Coronary artery (tissue), 2 donors: Measurements from ENCODE around the gene SOX2.

Experiments used
- DNase-seq: peaks from one replicate; pipeline ENCODE4 v3.0.0-alpha.2; 2017; ENCODE audit warnings: low spot score
- H3K27ac ChIP-seq, 2 donors: fragments of 200-600 bp; sonication (generic); one replicate each; pipeline ENCODE4 v1.5.1; 2016 to 2019
- H3K4me3 ChIP-seq: fragments of 200-600 bp; sonication (generic); 2 replicates; pipeline ENCODE4 v1.5.1; 2016; ENCODE audit warnings: mild to moderate bottlenecking, moderate library complexity
- TF ChIP-seq, protein P1 (sequence below): fragments of 200-600 bp; sonication (generic); IDR thresholded peaks from one replicate; pipeline ENCODE4 v1.5.1; 2019; ENCODE audit warnings: antibody characterized with exemption

The SOX2 gene

DNA sequence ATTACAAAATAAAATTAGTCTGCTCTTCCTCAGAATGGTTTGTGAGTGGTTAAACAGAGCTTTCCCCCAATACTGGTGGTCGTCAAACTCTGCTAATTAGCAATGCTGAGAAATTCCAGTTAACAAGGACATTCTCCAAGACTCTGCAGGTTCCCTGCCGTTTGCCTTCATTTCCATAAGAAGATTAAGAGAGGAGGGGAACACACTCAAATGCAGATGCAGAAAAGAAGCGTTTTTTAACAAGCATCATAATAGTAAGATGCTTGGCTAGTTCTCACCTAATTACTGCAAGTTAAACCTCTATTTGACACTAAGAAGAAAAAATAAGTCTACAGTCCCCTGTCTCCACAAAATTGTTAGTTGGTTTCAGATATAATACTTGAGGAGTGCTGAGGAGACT lies 3.7 kb upstream of the SOX2 start:
- TF ChIP-seq, protein P1, sequence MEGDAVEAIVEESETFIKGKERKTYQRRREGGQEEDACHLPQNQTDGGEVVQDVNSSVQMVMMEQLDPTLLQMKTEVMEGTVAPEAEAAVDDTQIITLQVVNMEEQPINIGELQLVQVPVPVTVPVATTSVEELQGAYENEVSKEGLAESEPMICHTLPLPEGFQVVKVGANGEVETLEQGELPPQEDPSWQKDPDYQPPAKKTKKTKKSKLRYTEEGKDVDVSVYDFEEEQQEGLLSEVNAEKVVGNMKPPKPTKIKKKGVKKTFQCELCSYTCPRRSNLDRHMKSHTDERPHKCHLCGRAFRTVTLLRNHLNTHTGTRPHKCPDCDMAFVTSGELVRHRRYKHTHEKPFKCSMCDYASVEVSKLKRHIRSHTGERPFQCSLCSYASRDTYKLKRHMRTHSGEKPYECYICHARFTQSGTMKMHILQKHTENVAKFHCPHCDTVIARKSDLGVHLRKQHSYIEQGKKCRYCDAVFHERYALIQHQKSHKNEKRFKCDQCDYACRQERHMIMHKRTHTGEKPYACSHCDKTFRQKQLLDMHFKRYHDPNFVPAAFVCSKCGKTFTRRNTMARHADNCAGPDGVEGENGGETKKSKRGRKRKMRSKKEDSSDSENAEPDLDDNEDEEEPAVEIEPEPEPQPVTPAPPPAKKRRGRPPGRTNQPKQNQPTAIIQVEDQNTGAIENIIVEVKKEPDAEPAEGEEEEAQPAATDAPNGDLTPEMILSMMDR = no peak
- Histone ChIP-seq H3K27ac (no peak overlapping the region), H3K4me3 (no peak overlapping the region)
- no peak for DNase-seq

DNA sequence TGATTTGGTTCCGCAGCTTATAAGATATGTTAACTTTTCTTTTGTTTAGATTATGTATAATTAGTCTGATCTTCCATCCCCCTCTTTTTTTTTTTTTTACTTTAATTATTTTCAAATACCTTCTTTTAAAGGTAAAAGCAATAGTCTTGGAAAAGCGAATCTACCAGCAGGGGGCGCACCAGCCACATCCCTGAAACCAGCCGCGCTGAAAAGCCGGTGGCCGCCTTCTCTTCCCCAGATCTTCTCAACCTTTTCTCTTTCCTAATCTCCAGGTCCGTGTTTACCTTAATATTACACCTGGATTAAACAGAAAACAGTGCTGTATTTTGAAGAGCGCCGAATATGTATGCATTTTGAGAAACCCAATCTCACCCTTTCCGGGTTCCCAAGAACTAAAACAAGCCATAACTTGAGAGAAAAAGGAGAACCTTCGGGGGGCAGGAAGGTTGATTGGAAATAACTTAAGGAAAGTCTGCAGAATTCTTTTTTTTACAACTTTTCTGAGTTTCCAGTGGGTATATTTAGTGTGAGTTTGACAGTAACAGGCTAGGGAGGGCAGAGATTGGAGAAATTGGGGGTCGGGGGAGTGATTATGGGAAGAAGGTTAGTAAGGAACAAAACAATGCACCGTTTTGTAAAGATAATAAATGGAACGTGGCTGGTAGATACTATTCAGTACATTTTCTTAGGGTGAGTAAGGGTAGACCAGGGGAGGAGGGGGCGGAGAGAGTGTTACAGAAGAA lies 2.0 kb upstream of the SOX2 start:
- Histone ChIP-seq H3K4me3 (peak overlapping the region; percentile 27), H3K27ac (no peak overlapping the region)
- TF ChIP-seq, protein P1 = peak; percentile 76
- no peak for DNase-seq

DNA sequence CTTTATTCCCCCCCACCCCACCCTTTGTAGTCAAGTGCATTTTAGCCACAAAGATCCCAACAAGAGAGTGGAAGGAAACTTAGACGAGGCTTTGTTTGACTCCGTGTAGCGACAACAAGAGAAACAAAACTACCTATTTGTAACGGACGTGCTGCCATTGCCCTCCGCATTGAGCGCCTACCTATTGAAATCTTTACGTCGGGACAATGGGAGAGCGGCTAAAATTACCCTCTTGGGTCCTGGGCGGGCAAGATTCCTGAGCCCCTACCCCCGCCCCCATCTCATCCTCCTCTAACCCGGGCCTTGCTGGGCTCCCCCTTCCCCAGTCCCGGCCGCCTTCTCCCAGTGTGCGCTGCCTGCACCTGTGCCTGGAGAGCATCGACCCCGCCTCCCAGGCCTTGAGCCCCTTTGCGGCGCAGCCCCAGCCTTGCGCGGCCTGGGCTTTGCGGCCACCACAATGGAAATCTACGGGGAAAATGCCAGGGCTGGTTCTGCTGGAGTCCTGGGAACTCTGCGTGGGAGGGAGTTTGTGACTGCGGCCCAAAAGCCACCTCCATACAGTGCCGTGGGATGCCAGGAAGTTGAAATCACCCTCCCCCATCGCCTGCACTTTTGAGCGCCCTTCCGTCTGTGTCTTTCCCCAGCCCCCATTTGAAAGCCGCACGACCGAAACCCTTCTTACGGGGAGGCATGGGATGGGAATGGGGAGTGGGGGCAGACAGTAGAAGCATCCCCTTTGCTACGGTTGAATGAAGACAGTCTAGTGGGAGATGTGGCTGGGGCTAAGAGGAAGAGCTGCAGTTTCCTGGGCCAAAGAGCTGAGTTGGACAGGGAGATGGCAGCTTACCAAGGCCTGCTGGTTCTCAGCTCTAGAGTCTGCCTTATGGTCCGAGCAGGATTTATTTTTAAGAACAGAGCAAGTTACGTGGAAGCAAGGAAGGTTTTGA lies 1.1 kb upstream of the SOX2 start:
- no peak for DNase-seq
- Histone ChIP-seq H3K4me3 (peak overlapping the region; percentile 62), H3K27ac (no peak overlapping the region)
- TF ChIP-seq, protein P1 = no peak

DNA sequence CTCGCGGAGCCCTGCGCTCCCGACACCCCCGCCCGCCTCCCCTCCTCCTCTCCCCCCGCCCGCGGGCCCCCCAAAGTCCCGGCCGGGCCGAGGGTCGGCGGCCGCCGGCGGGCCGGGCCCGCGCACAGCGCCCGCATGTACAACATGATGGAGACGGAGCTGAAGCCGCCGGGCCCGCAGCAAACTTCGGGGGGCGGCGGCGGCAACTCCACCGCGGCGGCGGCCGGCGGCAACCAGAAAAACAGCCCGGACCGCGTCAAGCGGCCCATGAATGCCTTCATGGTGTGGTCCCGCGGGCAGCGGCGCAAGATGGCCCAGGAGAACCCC lies 464 bp downstream of the SOX2 start:
- TF ChIP-seq, protein P1 = no peak
- Histone ChIP-seq H3K27ac (peak overlapping the region in 1 of 2 donors; percentile 6), H3K4me3 (peak overlapping the region; percentile 62)
- no peak for DNase-seq

DNA sequence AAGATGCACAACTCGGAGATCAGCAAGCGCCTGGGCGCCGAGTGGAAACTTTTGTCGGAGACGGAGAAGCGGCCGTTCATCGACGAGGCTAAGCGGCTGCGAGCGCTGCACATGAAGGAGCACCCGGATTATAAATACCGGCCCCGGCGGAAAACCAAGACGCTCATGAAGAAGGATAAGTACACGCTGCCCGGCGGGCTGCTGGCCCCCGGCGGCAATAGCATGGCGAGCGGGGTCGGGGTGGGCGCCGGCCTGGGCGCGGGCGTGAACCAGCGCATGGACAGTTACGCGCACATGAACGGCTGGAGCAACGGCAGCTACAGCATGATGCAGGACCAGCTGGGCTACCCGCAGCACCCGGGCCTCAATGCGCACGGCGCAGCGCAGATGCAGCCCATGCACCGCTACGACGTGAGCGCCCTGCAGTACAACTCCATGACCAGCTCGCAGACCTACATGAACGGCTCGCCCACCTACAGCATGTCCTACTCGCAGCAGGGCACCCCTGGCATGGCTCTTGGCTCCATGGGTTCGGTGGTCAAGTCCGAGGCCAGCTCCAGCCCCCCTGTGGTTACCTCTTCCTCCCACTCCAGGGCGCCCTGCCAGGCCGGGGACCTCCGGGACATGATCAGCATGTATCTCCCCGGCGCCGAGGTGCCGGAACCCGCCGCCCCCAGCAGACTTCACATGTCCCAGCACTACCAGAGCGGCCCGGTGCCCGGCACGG lies 991 bp downstream of the SOX2 start:
- TF ChIP-seq, protein P1 = no peak
- no peak for DNase-seq
- peak overlapping the region; percentile 62 for H3K4me3 ChIP-seq
- peak overlapping the region in 1 of 2 donors; percentile 19 for H3K27ac ChIP-seq

DNA sequence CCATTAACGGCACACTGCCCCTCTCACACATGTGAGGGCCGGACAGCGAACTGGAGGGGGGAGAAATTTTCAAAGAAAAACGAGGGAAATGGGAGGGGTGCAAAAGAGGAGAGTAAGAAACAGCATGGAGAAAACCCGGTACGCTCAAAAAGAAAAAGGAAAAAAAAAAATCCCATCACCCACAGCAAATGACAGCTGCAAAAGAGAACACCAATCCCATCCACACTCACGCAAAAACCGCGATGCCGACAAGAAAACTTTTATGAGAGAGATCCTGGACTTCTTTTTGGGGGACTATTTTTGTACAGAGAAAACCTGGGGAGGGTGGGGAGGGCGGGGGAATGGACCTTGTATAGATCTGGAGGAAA lies 1.5 kb downstream of the SOX2 start:
- Histone ChIP-seq H3K4me3 (peak overlapping the region; percentile 62), H3K27ac (no peak overlapping the region)
- TF ChIP-seq, protein P1 = no peak
- no peak for DNase-seq
